IgD-negative memory B cell (primary cell): ENCODE measurements around the gene CHPF. TPM values are rescaled to one million over a fixed set of nuclear protein-coding genes. Genes with fewer than 3 reads are reported as not detected.

ENCODE experiments used
- polyA plus RNA-seq: library from polyadenylated mRNA; unstranded; fragments of 300-500 nt; fragmentation: Illumina TruSeq; gene quantifications from one replicate; pipeline ENCODE4 v1.2.3, GENCODE V29; 2021

CHPF gene
- polyA plus RNA-seq, 1 donor from 2014 or later: 3.9 TPM

Other genes starting within 250 kb of the CHPF start
- not detected for gene PTPRN, start 234.4 kb downstream of the CHPF start, polyA plus RNA-seq
- gene RESP18, start 211.1 kb downstream of the CHPF start, polyA plus RNA-seq: not detected
- 49.9 TPM for gene DNPEP, start 155.9 kb downstream of the CHPF start, polyA plus RNA-seq
- gene DES, start 125.4 kb downstream of the CHPF start, polyA plus RNA-seq: not detected
- gene SPEG, start 109.0 kb downstream of the CHPF start, polyA plus RNA-seq: not detected
- 24.4 TPM for gene GMPPA, start 44.9 kb downstream of the CHPF start, polyA plus RNA-seq
- not detected for gene ASIC4, start 29.3 kb downstream of the CHPF start, polyA plus RNA-seq
- 0.28 TPM for gene TMEM198, start 219 bp upstream of the CHPF start, polyA plus RNA-seq
- gene OBSL1, start 27.7 kb upstream of the CHPF start, polyA plus RNA-seq: not detected
- gene INHA, start 28.5 kb upstream of the CHPF start, polyA plus RNA-seq: not detected
- 9.2 TPM for gene STK11IP, start 54.0 kb upstream of the CHPF start, polyA plus RNA-seq
- gene SLC4A3, start 83.8 kb upstream of the CHPF start, polyA plus RNA-seq: not detected